ENCODE measurements around the gene ZNF609.
"Not testable (repeated sequence)": the region's sequence is repeated elsewhere in the genome, so short reads cannot be mapped to it uniquely, and the experiment has no call there.

The ZNF609 gene

DNA sequence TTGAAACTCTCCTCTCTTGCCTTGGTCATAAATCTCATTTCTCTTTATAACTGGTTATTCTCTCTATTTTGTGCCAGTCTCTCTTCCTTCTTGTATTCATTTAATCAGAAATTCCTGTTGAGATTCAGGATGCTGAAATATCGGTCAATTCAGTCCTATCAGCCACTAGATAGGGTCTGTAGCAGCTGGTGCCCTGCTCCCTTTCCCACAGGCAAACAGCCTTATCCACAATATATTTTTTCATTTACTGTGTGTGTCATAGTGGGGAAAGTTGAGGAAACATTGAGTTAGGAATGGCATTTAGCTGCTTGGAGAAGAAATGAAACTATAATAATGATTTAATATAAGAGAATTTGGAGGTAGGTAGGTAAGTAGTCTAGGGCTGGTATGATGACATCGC, 168.7 kb downstream of the ZNF609 start:
- TF ChIP-seq CTCF (IDR thresholded peaks at IDR 0.05; ENCODE audit: control insufficient read depth, insufficient read depth, low read depth, low read length, missing control alignments): no peak
- DNase-seq (ENCODE audit: low read depth): no peak
- no peak overlapping the region for H3K4me3 ChIP-seq (ENCODE audit: control insufficient read depth, low read depth, low read length)

DNA sequence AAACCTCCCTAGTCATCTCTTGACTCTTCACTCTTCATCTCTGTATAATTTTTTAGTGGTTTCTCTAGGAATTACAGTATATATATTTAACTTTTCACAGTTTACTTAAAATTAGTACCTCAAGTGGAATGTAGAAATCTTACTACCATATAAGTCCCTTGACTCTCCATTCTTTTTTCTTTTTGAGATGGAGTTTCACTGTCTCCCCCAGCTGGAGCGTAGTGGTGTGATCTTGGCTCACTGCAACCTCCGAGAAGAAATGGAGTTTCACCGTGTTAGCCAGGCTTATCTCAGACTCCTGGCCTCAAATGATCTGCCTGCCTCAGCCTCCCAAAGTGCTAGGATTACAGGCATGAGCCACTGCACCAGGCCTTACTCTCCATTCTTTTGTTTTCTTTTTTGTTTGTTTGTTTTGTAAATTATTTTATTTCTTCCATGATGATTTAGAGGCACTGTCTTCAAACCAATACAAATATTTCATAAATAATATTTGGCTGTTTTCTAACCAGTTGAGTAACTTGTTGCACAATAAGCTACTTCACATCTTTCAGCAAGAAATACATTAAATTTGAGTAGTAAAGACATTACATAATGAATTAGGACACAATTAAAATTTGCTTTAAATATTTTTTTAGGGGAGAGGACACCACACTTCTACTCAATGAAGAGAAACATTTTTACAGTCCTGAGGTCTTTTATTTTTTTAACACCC, 170.2 kb downstream of the ZNF609 start:
- TF ChIP-seq CTCF (IDR thresholded peaks at IDR 0.05; ENCODE audit: control insufficient read depth, insufficient read depth, low read depth, low read length, missing control alignments): no peak
- H3K4me3 ChIP-seq (ENCODE audit: control insufficient read depth, low read depth, low read length): no peak overlapping the region
- no peak for DNase-seq (ENCODE audit: low read depth)

DNA sequence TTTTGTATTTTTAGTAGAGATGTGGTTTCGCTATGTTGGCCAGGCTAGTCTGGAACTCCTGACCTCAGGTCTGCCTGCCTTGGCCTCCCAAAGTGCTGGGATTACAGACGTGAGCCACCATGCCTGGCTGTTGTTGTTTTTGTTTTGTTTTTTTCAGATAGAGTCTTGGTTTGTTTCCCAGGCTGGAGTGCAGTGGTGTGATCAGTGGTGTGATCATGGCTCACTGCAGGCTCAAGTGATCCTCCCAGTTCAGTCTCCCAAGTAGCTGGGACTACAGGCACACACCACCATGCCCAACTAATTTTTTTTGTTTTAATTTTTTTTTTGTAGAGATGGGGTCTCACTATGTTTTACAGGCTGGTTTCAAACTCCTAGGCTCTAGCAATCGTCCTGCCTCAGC, 172.3 kb downstream of the ZNF609 start:
- DNase-seq (ENCODE audit: low read depth); H3K4me3 ChIP-seq (ENCODE audit: control insufficient read depth, low read depth, low read length): not testable (repeated sequence)

DNA sequence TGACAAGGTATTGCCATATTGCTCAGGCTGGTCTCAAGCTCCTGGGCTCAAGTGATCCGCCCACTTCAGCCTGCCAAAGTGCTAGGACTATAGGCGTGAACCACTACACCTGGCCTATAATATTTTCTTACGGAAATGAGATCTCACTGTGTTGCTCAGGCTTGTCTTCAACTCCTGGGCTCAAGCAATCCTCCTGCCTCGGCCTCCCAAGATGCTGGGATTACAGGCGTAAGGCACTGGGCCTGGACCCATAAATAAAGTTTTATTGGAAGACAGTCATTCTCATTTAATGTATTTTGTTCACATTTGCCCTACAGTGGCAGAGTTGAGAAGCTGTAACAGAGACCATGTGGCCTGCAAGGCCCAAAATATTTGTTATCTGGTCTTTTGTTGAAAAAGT, 173.0 kb downstream of the ZNF609 start:
- DNase-seq (ENCODE audit: low read depth): no peak
- H3K4me3 ChIP-seq (ENCODE audit: control insufficient read depth, low read depth, low read length): no peak overlapping the region
- no peak for TF ChIP-seq CTCF (IDR thresholded peaks at IDR 0.05; ENCODE audit: control insufficient read depth, insufficient read depth, low read depth, low read length, missing control alignments)

DNA sequence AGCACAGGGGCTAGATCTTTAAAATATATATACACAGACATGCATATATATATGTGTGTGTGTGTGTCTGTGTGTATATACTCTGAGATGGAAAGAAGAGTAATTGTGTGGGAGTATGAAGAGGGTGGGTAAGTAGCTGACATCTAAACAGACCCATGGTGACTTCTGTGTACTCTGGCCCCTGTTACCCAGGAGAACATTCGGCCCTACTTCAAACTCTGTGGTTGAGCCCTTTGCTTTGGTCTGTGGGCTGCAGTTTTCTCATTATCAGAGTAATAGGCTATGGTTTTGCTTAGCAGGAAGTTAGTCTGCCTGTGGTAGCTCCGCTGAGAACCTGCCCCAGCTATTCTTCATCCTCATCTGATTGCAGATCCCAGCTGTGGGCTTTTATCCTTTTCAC, 173.6 kb downstream of the ZNF609 start:
- H3K4me3 ChIP-seq (ENCODE audit: control insufficient read depth, low read depth, low read length): no peak overlapping the region
- no peak for DNase-seq (ENCODE audit: low read depth)
- TF ChIP-seq CTCF (IDR thresholded peaks at IDR 0.05; ENCODE audit: control insufficient read depth, insufficient read depth, low read depth, low read length, missing control alignments): no peak

- no peak overlapping the region for H3K4me3 ChIP-seq (ENCODE audit: control insufficient read depth, low read depth, low read length)
- no peak for TF ChIP-seq CTCF (IDR thresholded peaks at IDR 0.05; ENCODE audit: control insufficient read depth, insufficient read depth, low read depth, low read length, missing control alignments)
- DNase-seq (ENCODE audit: low read depth): no peak
Observed at GRCh38 chr15:64634576-64635498, 174.5 kb downstream of the ZNF609 start.
